ENCODE measurements around the gene MRPS12. TPM values are rescaled to one million over a fixed set of nuclear protein-coding genes. Genes with fewer than 3 reads are reported as not detected.

Gene MRPS12
- total and polyA plus RNA-seq, 9 of the 15 experiments (the other 6 are each of a cell fraction or from before 2014, with no cell fraction given), result 8.1 to 174 (median 52.0) TPM

GRCh38 chr19:38951187-38951586 lies 20.4 kb downstream of the MRPS12 start:
- no TSS peak for BruUV-seq (replicated peaks)
- Histone ChIP-seq H3K4me2 (ENCODE audit: insufficient read depth, low read length) (no peak overlapping the region), H3K27me3 (ENCODE audit: control insufficient read depth in 2 of 2, insufficient read depth in 2 of 2, low read length in 2 of 2) (no peaks in the 10 kb centered on the region), H3K9me3 (replicated peaks; ENCODE audit: control insufficient read depth, insufficient read depth, low read depth, low read length) (no peaks in the 10 kb centered on the region), H3K27ac (ENCODE audit: extremely low read depth, low read depth, low read length) (no peak overlapping the region), H3K9me1 (ENCODE audit: control insufficient read depth, insufficient read depth, low read length) (no peaks in the 10 kb centered on the region), H2AFZ (ENCODE audit: low read depth, low read length) (no peak overlapping the region), H3K79me2 (ENCODE audit: control insufficient read depth, insufficient read depth, low read length) (no peaks in the 10 kb centered on the region), H3K36me3 (ENCODE audit: control insufficient read depth, insufficient read depth, low read length) (peaks cover 17% of the 10 kb centered on the region; the same call in 1 of the 3 replicates), H3K4me1 (replicated peaks in 1 of 2; ENCODE audit: control insufficient read depth in 2 of 2, insufficient read depth in 2 of 2, low read length in 2 of 2) (peaks cover 0 to 8% of the 10 kb centered on the region in 2 experiments; a peak in 2 of 5 replicates), H3K4me3 (no peak overlapping the region), H4K20me1 (replicated peaks; ENCODE audit: control insufficient read depth, insufficient read depth, low read length) (no peaks in the 10 kb centered on the region), H3K9ac (ENCODE audit: insufficient read depth in 1 of 2, low read depth in 2 of 2, low read length in 2 of 2) (no peak overlapping the region)
- intact Hi-C loops (cut with micrococcal nuclease), result loop anchor here (5.0 kb wide), 1 partner anchor 549 kb away; the partner anchor contains the start of gene FAM98C
- POLR2A ChIA-PET, result interaction anchor here (0.6 to 0.7 kb wide), 2 partner anchors 8 to 13 kb away, joined by 3 read pairs; no protein-coding TSS in a partner anchor
- WGBS (ENCODE audit: insufficient coverage, low coverage, missing lambda C conversion rate), result 87% methylated on average over 3 of the region's 3 CpGs
- TF ChIP-seq BCOR (IDR thresholded peaks at IDR 0.05) (0 out of 2 replicates have a peak, but pooled peaks have one; percentile 12), ZNF696 (CRISPR knock-in tag; conservative IDR thresholded peaks at IDR 0.05) (no peak), RBM25 (IDR thresholded peaks at IDR 0.05; ENCODE audit: low read depth, low read length, severe bottlenecking) (peak; percentile 36), ZNF121 (CRISPR knock-in tag; conservative IDR thresholded peaks at IDR 0.05) (peak; percentile 89), BRF2 (IDR thresholded peaks at IDR 0.05; ENCODE audit: borderline replicate concordance, insufficient read depth, insufficient read length) (no peak)
- ATAC-seq (no peak), FAIRE-seq (no peak), DNase-seq (ENCODE audit: extremely low read depth in 1 of 4, low spot score in 3 of 4) (no peak)
- CTCF ChIA-PET (ENCODE audit: low intra/inter-chr PET ratio), result interaction anchor here (0.6 to 0.9 kb wide), 2 partner anchors 548 to 608 kb away, joined by 5 to 7 read pairs; partner anchors contain the start of gene FAM98C
- in situ Hi-C loops (cut with MboI), result no loop called here
